ENCODE measurements around the gene ZYG11B. TPM values are rescaled to one million over a fixed set of nuclear protein-coding genes. Genes with fewer than 3 reads are reported as not detected.
"Not testable (repeated sequence)": the region's sequence is repeated elsewhere in the genome, so short reads cannot be mapped to it uniquely, and the experiment has no call there.

Gene ZYG11B
- total RNA-seq, 2 donors from 2014 or later, result 20.5 to 26.6 TPM

DNA sequence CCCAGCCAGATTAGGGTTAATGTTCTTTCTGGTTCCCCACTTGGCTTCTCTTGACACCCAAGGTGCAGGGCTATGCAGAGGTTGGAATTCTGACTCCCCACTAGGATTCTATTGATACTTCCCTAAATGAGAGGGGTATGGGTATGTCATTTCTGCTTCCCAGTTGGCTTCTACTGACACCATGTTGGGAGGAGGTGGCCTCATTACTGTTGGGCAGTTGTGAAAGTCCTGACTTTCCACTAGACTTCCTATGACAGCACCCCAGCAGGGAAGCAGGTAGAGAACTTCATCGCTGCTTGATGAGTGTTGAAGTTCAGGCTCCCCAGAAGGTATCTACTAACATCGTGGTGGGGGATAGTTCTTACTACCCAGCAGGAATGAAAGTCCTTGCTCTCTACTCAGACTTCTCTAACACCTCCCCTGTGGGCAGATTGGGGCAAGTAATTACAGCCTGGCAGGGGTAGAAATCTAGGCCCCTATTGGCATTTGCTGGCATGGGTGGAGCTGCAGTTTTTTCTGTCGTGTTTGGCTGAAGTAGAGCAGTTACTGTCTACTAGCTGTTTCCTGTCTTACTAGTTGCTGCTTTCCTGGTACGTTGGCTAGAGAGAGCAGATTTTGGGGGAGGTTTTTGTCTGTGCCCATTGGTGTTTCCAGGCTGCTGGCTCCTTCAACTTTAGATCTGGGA lies 41.5 kb downstream of the ZYG11B start:
- Histone ChIP-seq H3K36me3 (no peaks in the 10 kb centered on the region), H3K9ac (ENCODE audit: low read depth in 2 of 2, low read length in 2 of 2) (no peak overlapping the region), H3K4me1 (no peaks in the 10 kb centered on the region), H3K9me3 (no peaks in the 10 kb centered on the region), H3K4me3 (no peak overlapping the region), H3K27me3 (no peaks in the 10 kb centered on the region), H3K27ac (no peak overlapping the region)
- DNase-seq, result no peak
- TF ChIP-seq, protein P1, sequence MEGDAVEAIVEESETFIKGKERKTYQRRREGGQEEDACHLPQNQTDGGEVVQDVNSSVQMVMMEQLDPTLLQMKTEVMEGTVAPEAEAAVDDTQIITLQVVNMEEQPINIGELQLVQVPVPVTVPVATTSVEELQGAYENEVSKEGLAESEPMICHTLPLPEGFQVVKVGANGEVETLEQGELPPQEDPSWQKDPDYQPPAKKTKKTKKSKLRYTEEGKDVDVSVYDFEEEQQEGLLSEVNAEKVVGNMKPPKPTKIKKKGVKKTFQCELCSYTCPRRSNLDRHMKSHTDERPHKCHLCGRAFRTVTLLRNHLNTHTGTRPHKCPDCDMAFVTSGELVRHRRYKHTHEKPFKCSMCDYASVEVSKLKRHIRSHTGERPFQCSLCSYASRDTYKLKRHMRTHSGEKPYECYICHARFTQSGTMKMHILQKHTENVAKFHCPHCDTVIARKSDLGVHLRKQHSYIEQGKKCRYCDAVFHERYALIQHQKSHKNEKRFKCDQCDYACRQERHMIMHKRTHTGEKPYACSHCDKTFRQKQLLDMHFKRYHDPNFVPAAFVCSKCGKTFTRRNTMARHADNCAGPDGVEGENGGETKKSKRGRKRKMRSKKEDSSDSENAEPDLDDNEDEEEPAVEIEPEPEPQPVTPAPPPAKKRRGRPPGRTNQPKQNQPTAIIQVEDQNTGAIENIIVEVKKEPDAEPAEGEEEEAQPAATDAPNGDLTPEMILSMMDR (IDR thresholded peaks at IDR 0.05), result no peak
- intact Hi-C loops (cut with DNase I), result no loop called here

GRCh38 chr1:52769346-52770033 lies 43.2 kb downstream of the ZYG11B start:
- Histone ChIP-seq H3K4me3 (no peak overlapping the region), H3K9ac (ENCODE audit: low read depth in 2 of 2, low read length in 2 of 2) (no peak overlapping the region), H3K36me3 (no peaks in the 10 kb centered on the region), H3K9me3 (no peaks in the 10 kb centered on the region), H3K4me1 (no peaks in the 10 kb centered on the region), H3K27me3 (no peaks in the 10 kb centered on the region), H3K27ac (no peak overlapping the region)
- DNase-seq, result no peak
- intact Hi-C loops (cut with DNase I), result no loop called here
- TF ChIP-seq, protein P1 (IDR thresholded peaks at IDR 0.05), result no peak

- Histone ChIP-seq H3K27ac (no peak overlapping the region), H3K9ac (ENCODE audit: low read depth in 2 of 2, low read length in 2 of 2) (no peak overlapping the region), H3K27me3 (no peaks in the 10 kb centered on the region), H3K4me3 (no peak overlapping the region), H3K4me1 (no peaks in the 10 kb centered on the region), H3K36me3 (no peaks in the 10 kb centered on the region), H3K9me3 (no peaks in the 10 kb centered on the region)
- TF ChIP-seq, protein P1 (IDR thresholded peaks at IDR 0.05), result no peak
- intact Hi-C loops (cut with DNase I), result no loop called here
- DNase-seq, result no peak
Measured at GRCh38 chr1:52771384-52771783, 45.1 kb downstream of the ZYG11B start.

- H3K9ac ChIP-seq (ENCODE audit: low read depth in 2 of 2, low read length in 2 of 2), result no peak overlapping the region
- no peaks in the 10 kb centered on the region for H3K9me3 ChIP-seq
- H3K4me3 ChIP-seq, result no peak overlapping the region
- TF ChIP-seq, protein P1 (IDR thresholded peaks at IDR 0.05), result no peak
- H3K36me3 ChIP-seq, result no peaks in the 10 kb centered on the region
- DNase-seq, result no peak
- intact Hi-C loops (cut with DNase I), result no loop called here
- no peaks in the 10 kb centered on the region for H3K4me1 ChIP-seq
- H3K27me3 ChIP-seq, result no peaks in the 10 kb centered on the region
- H3K27ac ChIP-seq, result no peak overlapping the region
Measured at GRCh38 chr1:52786148-52786547, 59.9 kb downstream of the ZYG11B start.

DNA sequence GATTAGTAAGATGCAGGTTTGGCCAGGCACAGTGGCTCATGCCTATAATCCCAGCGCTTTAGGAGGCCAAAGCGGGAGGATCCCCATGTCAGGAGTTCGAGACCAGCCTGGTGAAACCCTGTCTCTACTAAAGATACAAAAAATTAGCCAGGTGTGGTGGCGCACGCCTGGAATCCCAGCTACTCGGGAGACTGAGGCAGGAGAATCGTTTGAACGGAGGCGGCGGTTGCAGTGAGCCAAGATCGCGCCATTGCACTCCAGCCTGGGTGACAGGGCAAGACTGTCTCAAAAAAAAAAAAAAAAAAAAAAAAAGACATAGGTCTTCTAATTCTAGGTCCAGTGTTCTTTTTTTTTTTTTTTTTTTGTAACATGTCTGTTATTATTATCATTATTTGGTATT lies 64.2 kb downstream of the ZYG11B start:
- DNase-seq; H3K9ac ChIP-seq (ENCODE audit: low read depth in 2 of 2, low read length in 2 of 2); H3K9me3 ChIP-seq; H3K36me3 ChIP-seq; intact Hi-C loops (cut with DNase I); H3K27me3 ChIP-seq; H3K4me1 ChIP-seq; H3K4me3 ChIP-seq; H3K27ac ChIP-seq: not testable (repeated sequence)

DNA sequence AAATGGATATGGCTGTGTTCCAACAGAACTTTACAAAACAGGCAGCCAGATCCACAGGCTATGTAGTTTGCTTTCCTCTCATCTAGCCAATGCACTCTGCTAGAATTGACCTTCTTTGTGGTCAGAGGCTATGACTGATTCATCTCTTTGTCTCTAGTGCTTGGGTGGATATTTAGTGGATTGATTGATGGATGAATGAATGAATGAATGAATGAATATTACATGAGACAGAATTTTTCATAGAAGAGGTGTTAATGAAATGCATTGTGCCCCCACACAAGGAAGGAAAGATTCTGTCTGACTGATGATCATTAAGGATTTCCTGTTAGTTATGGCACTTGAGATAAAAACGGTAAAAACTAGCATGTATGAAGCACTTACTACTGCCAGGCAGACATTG lies 65.8 kb downstream of the ZYG11B start:
- Histone ChIP-seq H3K4me3 (no peak overlapping the region), H3K9ac (ENCODE audit: low read depth in 2 of 2, low read length in 2 of 2) (no peak overlapping the region), H3K36me3 (no peaks in the 10 kb centered on the region), H3K27ac (no peak overlapping the region), H3K9me3 (no peaks in the 10 kb centered on the region), H3K27me3 (no peaks in the 10 kb centered on the region), H3K4me1 (no peaks in the 10 kb centered on the region)
- intact Hi-C loops (cut with DNase I), result no loop called here
- no peak for DNase-seq
- TF ChIP-seq, protein P1 (IDR thresholded peaks at IDR 0.05), result no peak

- intact Hi-C loops (cut with DNase I); DNase-seq; H3K36me3 ChIP-seq; H3K9me3 ChIP-seq; H3K27me3 ChIP-seq; H3K4me1 ChIP-seq; H3K27ac ChIP-seq; H3K4me3 ChIP-seq; H3K9ac ChIP-seq (ENCODE audit: low read depth in 2 of 2, low read length in 2 of 2): not testable (repeated sequence)
Measured at GRCh38 chr1:52793717-52794116, 67.5 kb downstream of the ZYG11B start.

All from colonic mucosa (tissue), 4 donors.